ENCODE results near the gene COMMD7.

COMMD7 gene

GRCh38 chr20:32743237-32744112, at the start of gene COMMD7:
COMMD7 (minus strand) TSS chr20:32743467; CDS start chr20:32743391, 76 bp downstream.
- peak; percentile 75 for DNase-seq

GRCh38 chr20:32792731-32793458, 49.6 kb upstream of the COMMD7 start:
- no peak for DNase-seq

- DNase-seq = no peak
Observed at GRCh38 chr20:32792316-32792715, 49.0 kb upstream of the COMMD7 start.

- DNase-seq = no peak
Observed at GRCh38 chr20:32790751-32791057, 47.4 kb upstream of the COMMD7 start.

- DNase-seq = peak; percentile 78
Observed at GRCh38 chr20:32789896-32790750, 46.9 kb upstream of the COMMD7 start.

- DNase-seq = no peak
Observed at GRCh38 chr20:32787168-32787567, 43.9 kb upstream of the COMMD7 start.

GRCh38 chr20:32786059-32786760, 42.9 kb upstream of the COMMD7 start:
- no peak for DNase-seq

GRCh38 chr20:32784369-32785080, 41.3 kb upstream of the COMMD7 start:
- DNase-seq = no peak

GRCh38 chr20:32780749-32781655, 37.7 kb upstream of the COMMD7 start:
- DNase-seq = peak; percentile 41

- no peak for DNase-seq
Observed at GRCh38 chr20:32780278-32780677, 37.0 kb upstream of the COMMD7 start.

- DNase-seq = peak; percentile 49
Observed at GRCh38 chr20:32779500-32780211, 36.4 kb upstream of the COMMD7 start.

GRCh38 chr20:32777177-32777956, 34.1 kb upstream of the COMMD7 start:
- DNase-seq = peak; percentile 55

GRCh38 chr20:32775336-32775991, 32.2 kb upstream of the COMMD7 start:
- peak; percentile 83 for DNase-seq

- no peak for DNase-seq
Observed at GRCh38 chr20:32773855-32774254, 30.6 kb upstream of the COMMD7 start.

- DNase-seq = no peak
Observed at GRCh38 chr20:32773223-32773622, 30.0 kb upstream of the COMMD7 start.

GRCh38 chr20:32772046-32772445, 28.8 kb upstream of the COMMD7 start:
- peak; percentile 38 for DNase-seq

- DNase-seq = no peak
Observed at GRCh38 chr20:32767418-32768198, 24.3 kb upstream of the COMMD7 start.

All from NCI-H69 (cell line).